Measurements from ENCODE around the gene PLEKHB2.

PLEKHB2 gene

GRCh38 chr2:131122496-131122895, 17.4 kb downstream of the PLEKHB2 start:
- Histone ChIP-seq H3K9me3 (ENCODE audit: control insufficient read depth, low read length) (no peaks in the 10 kb centered on the region), H3K36me3 (ENCODE audit: control insufficient read depth, insufficient read depth, low read length) (peaks cover 55% of the 10 kb centered on the region), H3K27ac (ENCODE audit: low read depth, low read length, severe bottlenecking) (no peak overlapping the region), H3K4me3 (ENCODE audit: extremely low read depth, insufficient read depth, low read length, poor library complexity, severe bottlenecking) (no peak overlapping the region), H3K4me1 (ENCODE audit: control insufficient read depth, insufficient read depth, low read length, poor library complexity, severe bottlenecking) (no peaks in the 10 kb centered on the region)
- 92 to 96% methylated on average over 4 of the region's 4 CpGs for WGBS, 2 experiments (ENCODE audit: insufficient coverage in 2 of 2)

- no peaks in the 10 kb centered on the region for H3K9me3 ChIP-seq (ENCODE audit: control insufficient read depth, low read length)
- H3K4me3 ChIP-seq (ENCODE audit: extremely low read depth, insufficient read depth, low read length, poor library complexity, severe bottlenecking) = no peak overlapping the region
- H3K36me3 ChIP-seq (ENCODE audit: control insufficient read depth, insufficient read depth, low read length) = peaks cover 62% of the 10 kb centered on the region
- H3K27ac ChIP-seq (ENCODE audit: low read depth, low read length, severe bottlenecking) = no peak overlapping the region
- no peaks in the 10 kb centered on the region for H3K4me1 ChIP-seq (ENCODE audit: control insufficient read depth, insufficient read depth, low read length, poor library complexity, severe bottlenecking)
- WGBS, 2 experiments (ENCODE audit: insufficient coverage in 2 of 2) = 97 to 100% methylated on average over 2 to 3 of the region's 3 CpGs
Measured at GRCh38 chr2:131123192-131123591, 18.1 kb downstream of the PLEKHB2 start.

- no peaks in the 10 kb centered on the region for H3K9me3 ChIP-seq (ENCODE audit: control insufficient read depth, low read length)
- H3K27ac ChIP-seq (ENCODE audit: low read depth, low read length, severe bottlenecking) = no peak overlapping the region
- peaks cover 82% of the 10 kb centered on the region for H3K36me3 ChIP-seq (ENCODE audit: control insufficient read depth, insufficient read depth, low read length)
- 97 to 98% methylated on average over 6 to 7 of the region's 7 CpGs for WGBS, 2 experiments (ENCODE audit: insufficient coverage in 2 of 2)
- no peaks in the 10 kb centered on the region for H3K4me1 ChIP-seq (ENCODE audit: control insufficient read depth, insufficient read depth, low read length, poor library complexity, severe bottlenecking)
- H3K4me3 ChIP-seq (ENCODE audit: extremely low read depth, insufficient read depth, low read length, poor library complexity, severe bottlenecking) = no peak overlapping the region
Measured at GRCh38 chr2:131125195-131125757, 20.1 kb downstream of the PLEKHB2 start.

GRCh38 chr2:131126436-131126835, 21.3 kb downstream of the PLEKHB2 start:
- 75 to 100% methylated on average over 3 to 4 of the region's 5 CpGs for WGBS, 2 experiments (ENCODE audit: insufficient coverage in 2 of 2)
- Histone ChIP-seq H3K27ac (ENCODE audit: low read depth, low read length, severe bottlenecking) (no peak overlapping the region), H3K4me3 (ENCODE audit: extremely low read depth, insufficient read depth, low read length, poor library complexity, severe bottlenecking) (no peak overlapping the region), H3K4me1 (ENCODE audit: control insufficient read depth, insufficient read depth, low read length, poor library complexity, severe bottlenecking) (no peaks in the 10 kb centered on the region), H3K9me3 (ENCODE audit: control insufficient read depth, low read length) (no peaks in the 10 kb centered on the region), H3K36me3 (ENCODE audit: control insufficient read depth, insufficient read depth, low read length) (peaks cover 81% of the 10 kb centered on the region)

GRCh38 chr2:131127076-131127475, 21.9 kb downstream of the PLEKHB2 start:
- 84 to 100% methylated on average over 2 to 3 of the region's 3 CpGs for WGBS, 2 experiments (ENCODE audit: insufficient coverage in 2 of 2)
- H3K27ac ChIP-seq (ENCODE audit: low read depth, low read length, severe bottlenecking) = no peak overlapping the region
- H3K36me3 ChIP-seq (ENCODE audit: control insufficient read depth, insufficient read depth, low read length) = peaks cover 80% of the 10 kb centered on the region
- no peaks in the 10 kb centered on the region for H3K9me3 ChIP-seq (ENCODE audit: control insufficient read depth, low read length)
- H3K4me3 ChIP-seq (ENCODE audit: extremely low read depth, insufficient read depth, low read length, poor library complexity, severe bottlenecking) = no peak overlapping the region
- H3K4me1 ChIP-seq (ENCODE audit: control insufficient read depth, insufficient read depth, low read length, poor library complexity, severe bottlenecking) = no peaks in the 10 kb centered on the region

GRCh38 chr2:131127981-131128380, 22.8 kb downstream of the PLEKHB2 start:
- Histone ChIP-seq H3K4me1 (ENCODE audit: control insufficient read depth, insufficient read depth, low read length, poor library complexity, severe bottlenecking) (no peaks in the 10 kb centered on the region), H3K4me3 (ENCODE audit: extremely low read depth, insufficient read depth, low read length, poor library complexity, severe bottlenecking) (no peak overlapping the region), H3K9me3 (ENCODE audit: control insufficient read depth, low read length) (no peaks in the 10 kb centered on the region), H3K27ac (ENCODE audit: low read depth, low read length, severe bottlenecking) (no peak overlapping the region), H3K36me3 (ENCODE audit: control insufficient read depth, insufficient read depth, low read length) (peaks cover 82% of the 10 kb centered on the region)
- 100% methylated on average over 1 of the region's 3 CpGs for WGBS, 2 experiments (ENCODE audit: insufficient coverage in 2 of 2)

GRCh38 chr2:131130298-131130596, 25.1 kb downstream of the PLEKHB2 start:
- no CpG with 5 or more reads among the region's 2 CpGs for WGBS, 2 experiments (ENCODE audit: insufficient coverage in 2 of 2)
- H3K4me1 ChIP-seq (ENCODE audit: control insufficient read depth, insufficient read depth, low read length, poor library complexity, severe bottlenecking) = no peaks in the 10 kb centered on the region
- no peak overlapping the region for H3K27ac ChIP-seq (ENCODE audit: low read depth, low read length, severe bottlenecking)
- H3K36me3 ChIP-seq (ENCODE audit: control insufficient read depth, insufficient read depth, low read length) = peaks cover 94% of the 10 kb centered on the region
- H3K4me3 ChIP-seq (ENCODE audit: extremely low read depth, insufficient read depth, low read length, poor library complexity, severe bottlenecking) = no peak overlapping the region
- H3K9me3 ChIP-seq (ENCODE audit: control insufficient read depth, low read length) = no peaks in the 10 kb centered on the region

GRCh38 chr2:131132729-131133128, 27.6 kb downstream of the PLEKHB2 start:
- WGBS, 2 experiments (ENCODE audit: insufficient coverage in 2 of 2) = 97 to 100% methylated on average over 2 to 5 of the region's 8 CpGs
- peaks cover 78% of the 10 kb centered on the region for H3K36me3 ChIP-seq (ENCODE audit: control insufficient read depth, insufficient read depth, low read length)
- no peaks in the 10 kb centered on the region for H3K9me3 ChIP-seq (ENCODE audit: control insufficient read depth, low read length)
- H3K4me1 ChIP-seq (ENCODE audit: control insufficient read depth, insufficient read depth, low read length, poor library complexity, severe bottlenecking) = no peaks in the 10 kb centered on the region
- no peak overlapping the region for H3K4me3 ChIP-seq (ENCODE audit: extremely low read depth, insufficient read depth, low read length, poor library complexity, severe bottlenecking)
- H3K27ac ChIP-seq (ENCODE audit: low read depth, low read length, severe bottlenecking) = no peak overlapping the region

GRCh38 chr2:131140581-131140980, 35.4 kb downstream of the PLEKHB2 start:
- Histone ChIP-seq H3K4me1 (ENCODE audit: control insufficient read depth, insufficient read depth, low read length, poor library complexity, severe bottlenecking) (peaks cover 5% of the 10 kb centered on the region), H3K27ac (ENCODE audit: low read depth, low read length, severe bottlenecking) (no peak overlapping the region), H3K9me3 (ENCODE audit: control insufficient read depth, low read length) (no peaks in the 10 kb centered on the region), H3K4me3 (ENCODE audit: extremely low read depth, insufficient read depth, low read length, poor library complexity, severe bottlenecking) (no peak overlapping the region), H3K36me3 (ENCODE audit: control insufficient read depth, insufficient read depth, low read length) (peaks cover 75% of the 10 kb centered on the region)
- WGBS, 2 experiments (ENCODE audit: insufficient coverage in 2 of 2) = 90 to 100% methylated on average over 2 of the region's 2 CpGs

- H3K4me3 ChIP-seq (ENCODE audit: extremely low read depth, insufficient read depth, low read length, poor library complexity, severe bottlenecking) = no peak overlapping the region
- H3K27ac ChIP-seq (ENCODE audit: low read depth, low read length, severe bottlenecking) = no peak overlapping the region
- no peaks in the 10 kb centered on the region for H3K9me3 ChIP-seq (ENCODE audit: control insufficient read depth, low read length)
- 93 to 100% methylated on average over 2 to 4 of the region's 5 CpGs for WGBS, 2 experiments (ENCODE audit: insufficient coverage in 2 of 2)
- H3K36me3 ChIP-seq (ENCODE audit: control insufficient read depth, insufficient read depth, low read length) = peaks cover 89% of the 10 kb centered on the region
- peaks cover 5% of the 10 kb centered on the region for H3K4me1 ChIP-seq (ENCODE audit: control insufficient read depth, insufficient read depth, low read length, poor library complexity, severe bottlenecking)
Measured at GRCh38 chr2:131142849-131143248, 37.7 kb downstream of the PLEKHB2 start.

- Histone ChIP-seq H3K27ac (ENCODE audit: low read depth, low read length, severe bottlenecking) (no peak overlapping the region), H3K4me3 (ENCODE audit: extremely low read depth, insufficient read depth, low read length, poor library complexity, severe bottlenecking) (no peak overlapping the region), H3K36me3 (ENCODE audit: control insufficient read depth, insufficient read depth, low read length) (peaks cover 93% of the 10 kb centered on the region), H3K9me3 (ENCODE audit: control insufficient read depth, low read length) (no peaks in the 10 kb centered on the region), H3K4me1 (ENCODE audit: control insufficient read depth, insufficient read depth, low read length, poor library complexity, severe bottlenecking) (peaks cover 5% of the 10 kb centered on the region)
- WGBS, 2 experiments (ENCODE audit: insufficient coverage in 2 of 2) = 90 to 98% methylated on average over 5 to 6 of the region's 6 CpGs
Measured at GRCh38 chr2:131143803-131144202, 38.7 kb downstream of the PLEKHB2 start.

All from mesodermal cell (in vitro differentiated cells).